SKM-1 (cell line): ENCODE measurements around the gene GTF2E1.

Experiments
- DNase-seq: peaks from one replicate; lab custom pipeline; 2025; ENCODE audit not compliant: unreplicated experiment; lab: John Stamatoyannopoulos, UW

The GTF2E1 gene

GRCh38 chr3:120797857-120798256, 55.3 kb downstream of the GTF2E1 start:
- DNase-seq: no peak

- no peak for DNase-seq
Observed at GRCh38 chr3:120798346-120798745, 55.8 kb downstream of the GTF2E1 start.

GRCh38 chr3:120800625-120801024, 58.1 kb downstream of the GTF2E1 start:
- DNase-seq: no peak

- DNase-seq: no peak
Observed at GRCh38 chr3:120801484-120801883, 58.9 kb downstream of the GTF2E1 start.

- DNase-seq: no peak
Observed at GRCh38 chr3:120802916-120803315, 60.4 kb downstream of the GTF2E1 start.

GRCh38 chr3:120816728-120817127, 74.2 kb downstream of the GTF2E1 start:
- no peak for DNase-seq

- no peak for DNase-seq
Observed at GRCh38 chr3:120820748-120821147, 78.2 kb downstream of the GTF2E1 start.

GRCh38 chr3:120821426-120821825, 78.9 kb downstream of the GTF2E1 start:
- no peak for DNase-seq

- DNase-seq: no peak
Observed at GRCh38 chr3:120823156-120823555, 80.6 kb downstream of the GTF2E1 start.

GRCh38 chr3:120824613-120825012, 82.1 kb downstream of the GTF2E1 start:
- DNase-seq: no peak

GRCh38 chr3:120828796-120829195, 86.3 kb downstream of the GTF2E1 start:
- DNase-seq: no peak

- DNase-seq: no peak
Observed at GRCh38 chr3:120831066-120831465, 88.5 kb downstream of the GTF2E1 start.
